ENCODE measurements around the gene GPSM1.
"Not testable (repeated sequence)": the region's sequence is repeated elsewhere in the genome, so short reads cannot be mapped to it uniquely, and the experiment has no call there.

The GPSM1 gene

DNA sequence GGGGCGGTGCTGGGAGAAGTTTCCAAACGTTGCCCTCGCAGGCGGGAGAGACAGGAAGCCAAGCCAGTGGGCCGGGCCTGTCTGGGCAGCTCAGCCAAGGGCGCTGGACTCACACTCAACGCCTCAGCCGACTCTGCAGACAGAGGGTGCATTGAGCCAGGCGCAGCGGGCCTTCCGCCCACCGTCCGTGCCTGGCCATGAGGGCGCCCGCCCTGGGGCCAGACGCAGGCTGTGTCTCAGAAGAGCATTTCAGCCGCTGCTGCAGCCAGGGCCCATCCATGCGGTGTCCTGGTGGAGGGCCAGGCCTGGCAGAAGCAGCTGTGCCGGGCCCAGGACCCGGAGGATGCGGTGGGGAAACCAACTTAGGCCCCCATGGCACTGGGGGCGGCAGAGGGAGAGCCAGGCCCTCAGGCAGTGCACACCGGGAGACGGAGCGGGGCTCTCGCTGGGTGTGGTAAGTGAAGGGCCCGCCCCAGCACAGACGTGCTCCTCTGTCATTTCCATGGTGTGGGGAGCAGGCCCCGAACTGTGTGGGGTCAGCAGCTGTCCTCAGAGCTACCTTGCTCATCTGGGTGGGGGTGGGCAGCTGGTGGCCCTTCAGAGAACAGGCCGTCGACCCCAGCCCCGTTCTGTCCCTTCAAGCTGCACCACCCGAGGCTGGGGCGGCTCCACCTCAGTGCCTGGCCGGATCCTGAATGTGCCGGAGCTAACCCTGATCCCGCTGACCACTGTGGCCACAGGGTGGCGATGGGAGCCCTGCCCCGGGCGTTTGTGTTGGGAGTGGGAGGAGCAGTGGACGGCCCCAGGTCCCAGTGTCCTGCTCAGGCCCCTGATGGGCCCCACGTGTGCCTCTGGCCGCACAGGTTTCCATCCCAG is 18.2 kb downstream of the GPSM1 start:
- peak in 13 of 14 donors; percentile 52 to 90 (median 73) for DNase-seq

DNA sequence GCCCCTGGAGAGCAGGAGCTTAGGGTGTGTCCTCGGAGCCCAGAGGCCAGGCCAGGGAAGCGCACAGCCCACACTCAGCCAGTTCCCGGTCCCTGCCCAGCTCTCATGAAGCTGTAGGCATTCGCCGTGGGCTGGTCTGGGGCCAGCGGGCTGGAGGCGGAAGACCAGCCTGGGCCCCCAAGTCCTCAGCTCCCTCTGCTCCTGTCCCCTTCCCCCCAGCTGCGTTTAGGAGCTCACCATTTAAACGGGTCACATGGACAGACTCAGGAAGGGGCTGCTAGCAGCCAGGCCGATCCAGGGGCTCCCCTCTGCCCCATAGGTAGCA is 18.8 kb downstream of the GPSM1 start:
- peak in 1 of 14 donors; percentile 43 for DNase-seq

DNA sequence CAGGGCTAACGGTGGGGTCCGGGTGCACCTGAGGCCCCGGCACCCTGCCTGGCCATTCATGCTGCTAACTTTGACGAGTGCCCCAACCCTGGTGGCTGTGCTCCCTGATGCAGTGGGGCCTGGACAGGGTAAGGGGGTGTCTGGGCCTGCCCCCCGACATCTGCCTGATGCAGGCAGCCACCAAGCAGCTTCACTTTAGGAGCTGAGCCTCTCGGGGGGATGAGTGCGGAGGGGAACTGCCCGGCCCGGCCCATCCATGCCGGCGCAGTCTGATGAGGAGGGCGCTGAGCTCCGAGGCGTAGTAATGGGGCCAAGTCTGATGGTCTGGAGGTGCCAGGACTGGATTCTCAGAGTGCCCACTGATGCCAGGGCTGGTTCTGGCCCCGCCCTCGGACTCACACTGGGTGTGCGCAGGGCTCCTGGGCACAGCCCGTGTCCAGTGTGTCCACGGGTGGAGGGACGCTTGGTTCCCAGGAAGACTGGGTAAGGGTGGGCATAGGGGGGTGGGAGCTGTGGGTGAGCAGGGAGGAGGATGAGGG is 19.7 kb downstream of the GPSM1 start:
- DNase-seq, result peak in 1 of 14 donors; percentile 65

DNA sequence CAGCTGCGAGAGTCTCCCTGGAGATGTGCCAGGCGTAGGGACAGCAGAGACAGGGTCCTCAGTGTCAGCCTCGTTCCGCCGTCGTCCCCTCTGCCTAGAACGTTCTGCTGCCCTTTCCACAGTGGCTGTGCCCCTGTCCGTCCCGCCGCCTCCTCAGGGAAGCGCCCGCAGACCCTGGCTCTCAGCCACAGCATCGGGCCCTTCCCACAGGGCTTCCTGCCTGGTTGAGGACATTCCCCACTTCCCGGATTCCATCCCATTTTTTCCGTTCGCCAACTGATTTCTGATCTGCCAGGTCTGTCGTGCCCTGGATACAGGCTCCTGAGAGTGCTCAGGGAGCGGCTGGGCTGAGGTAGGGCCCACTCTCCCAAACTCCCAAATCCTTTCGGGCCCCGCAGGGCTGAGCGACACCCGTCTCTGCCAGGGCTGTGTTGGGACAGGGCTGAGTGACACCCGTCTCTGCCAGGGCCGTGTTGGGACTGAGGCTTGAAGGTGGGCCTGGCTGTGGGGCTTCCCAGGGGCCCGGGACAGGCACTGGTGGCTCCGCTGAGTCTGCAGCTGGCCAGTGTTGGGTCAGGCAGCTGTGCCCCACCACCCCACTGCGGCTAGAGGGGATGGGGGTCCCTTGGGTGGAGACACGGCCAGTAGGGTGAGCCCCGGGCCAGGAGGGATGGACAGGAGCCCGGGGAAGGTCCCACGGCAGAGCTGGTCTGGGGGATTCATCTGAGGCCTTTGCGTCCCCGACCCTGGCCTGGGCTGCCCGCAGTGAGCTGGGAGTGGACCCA is 20.3 kb downstream of the GPSM1 start:
- no peak for DNase-seq

DNA sequence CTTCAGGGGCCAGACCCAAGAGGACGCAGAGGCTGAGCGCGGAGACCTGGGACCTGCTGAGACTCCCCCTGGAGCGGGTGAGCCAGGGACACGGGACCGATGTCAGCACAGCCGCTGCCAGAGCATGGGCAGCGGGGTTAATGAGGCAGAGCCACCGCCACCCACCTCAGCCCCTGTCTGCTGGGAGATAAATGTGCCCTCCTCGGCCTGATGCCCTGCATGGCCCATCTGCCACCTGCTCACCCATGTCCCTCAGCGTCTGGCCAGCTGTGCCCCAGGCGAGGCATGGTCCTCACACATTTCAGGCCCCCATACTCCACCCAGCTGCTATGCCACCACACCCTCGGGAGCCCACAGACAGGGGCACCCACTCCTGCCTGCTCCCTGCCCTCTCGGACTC is 21.4 kb downstream of the GPSM1 start:
- no peak for DNase-seq

DNA sequence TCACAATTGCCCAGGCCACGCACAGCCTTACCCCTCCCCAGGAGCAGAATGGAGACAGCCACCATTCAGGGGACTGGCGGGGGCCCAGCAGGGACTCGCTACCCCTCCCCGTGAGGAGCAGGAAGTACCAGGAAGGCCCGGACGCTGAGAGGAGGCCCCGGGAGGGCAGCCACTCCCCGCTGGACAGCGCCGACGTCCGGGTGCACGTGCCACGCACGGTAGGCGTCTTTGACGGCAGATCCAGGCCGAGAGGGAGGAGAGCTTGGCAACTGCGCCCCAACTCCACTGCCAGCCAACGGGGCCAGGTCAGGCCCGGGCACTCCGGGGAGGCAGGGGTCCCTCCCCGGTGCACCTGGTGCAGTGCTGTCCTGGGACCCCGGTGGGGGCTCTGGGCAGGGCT is 22.2 kb downstream of the GPSM1 start:
- no peak for DNase-seq

DNA sequence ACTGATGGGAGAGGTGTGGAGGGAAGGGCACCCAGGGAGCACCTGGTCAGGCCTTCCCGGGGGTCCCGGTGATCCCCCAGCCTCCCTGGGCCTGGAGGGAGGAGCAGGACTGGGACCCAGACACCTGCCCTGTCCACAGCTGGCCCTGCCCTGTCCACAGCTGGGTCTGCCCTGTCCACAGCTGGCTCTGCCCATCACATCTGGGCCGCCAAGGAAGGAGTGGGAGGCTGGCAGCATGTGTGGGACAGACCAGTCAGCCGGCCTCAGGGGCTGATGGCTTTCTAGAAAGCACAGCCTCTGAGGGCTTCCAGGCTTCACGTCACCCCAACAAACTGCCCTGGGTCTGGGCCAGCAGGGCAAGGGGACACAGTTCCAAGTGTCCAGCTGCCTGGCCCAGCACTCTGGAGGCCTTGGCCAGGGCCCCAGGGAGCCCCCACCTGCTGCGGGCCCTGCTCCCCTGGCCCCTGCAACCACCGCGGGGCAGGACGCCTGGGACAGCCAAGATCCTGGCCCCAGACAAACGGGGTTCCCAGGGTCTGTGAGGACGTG is 24.0 kb downstream of the GPSM1 start:
- DNase-seq, result no peak

DNA sequence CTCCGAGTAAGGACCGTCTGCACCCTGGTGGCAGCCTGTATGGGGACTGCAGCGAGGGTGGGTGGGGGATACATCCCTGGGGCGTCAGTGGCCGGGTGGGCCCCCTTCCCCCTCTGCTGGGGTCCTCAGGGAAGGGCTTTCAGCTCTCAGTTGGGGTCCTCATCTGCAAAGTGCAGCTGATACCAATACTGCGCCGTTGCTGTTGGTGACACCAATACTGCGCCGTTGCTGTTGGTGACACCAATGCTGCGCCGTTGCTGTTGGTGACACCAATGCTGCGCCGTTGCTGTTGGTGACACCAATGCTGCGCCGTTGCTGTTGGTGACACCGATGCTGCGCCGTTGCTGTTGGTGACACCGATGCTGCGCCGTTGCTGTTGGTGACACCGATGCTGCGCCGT is 24.5 kb downstream of the GPSM1 start:
- DNase-seq, result not testable (repeated sequence)

DNA sequence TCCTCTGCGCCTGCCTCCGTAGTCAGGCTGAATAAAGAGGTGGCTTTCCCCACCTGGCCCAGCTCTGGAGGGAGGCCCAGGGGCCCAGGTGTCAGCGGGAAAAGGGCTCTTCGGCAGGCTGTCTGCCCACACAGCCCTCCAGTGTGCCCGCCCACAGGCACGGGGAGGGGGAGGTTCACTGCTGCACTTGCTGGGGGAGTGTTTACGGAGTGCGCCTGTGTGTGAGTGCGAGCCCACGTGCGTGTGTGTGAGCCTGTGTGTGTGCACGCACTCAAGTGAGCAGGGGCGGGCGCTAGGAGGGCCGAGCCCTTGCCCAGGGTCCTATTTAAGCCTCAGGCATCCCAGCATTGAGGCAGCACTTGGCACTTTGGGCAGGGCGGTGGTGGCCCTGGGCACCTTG is 25.3 kb downstream of the GPSM1 start:
- DNase-seq, result peak in 1 of 14 donors; percentile 15

DNA sequence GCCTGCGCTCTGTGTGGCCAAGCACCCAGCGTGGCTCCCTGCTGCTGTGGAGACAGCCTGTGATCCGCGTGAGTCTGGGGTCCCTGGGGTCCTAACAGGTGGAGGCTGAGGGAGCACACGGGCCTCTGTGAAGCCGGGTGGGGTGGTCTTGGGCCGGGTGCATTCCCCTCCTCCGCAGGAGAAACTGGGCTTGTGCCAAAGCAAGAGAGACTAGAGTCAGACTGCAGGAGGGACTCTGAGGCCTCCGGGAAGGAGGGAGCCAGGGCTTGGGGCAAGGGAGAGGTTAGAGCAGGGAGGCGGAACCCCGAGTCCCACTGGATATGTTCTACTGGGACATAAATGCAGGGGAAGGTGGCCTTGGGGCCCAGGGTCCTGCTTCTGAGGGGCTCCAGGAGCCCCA is 25.7 kb downstream of the GPSM1 start:
- no peak for DNase-seq

DNA sequence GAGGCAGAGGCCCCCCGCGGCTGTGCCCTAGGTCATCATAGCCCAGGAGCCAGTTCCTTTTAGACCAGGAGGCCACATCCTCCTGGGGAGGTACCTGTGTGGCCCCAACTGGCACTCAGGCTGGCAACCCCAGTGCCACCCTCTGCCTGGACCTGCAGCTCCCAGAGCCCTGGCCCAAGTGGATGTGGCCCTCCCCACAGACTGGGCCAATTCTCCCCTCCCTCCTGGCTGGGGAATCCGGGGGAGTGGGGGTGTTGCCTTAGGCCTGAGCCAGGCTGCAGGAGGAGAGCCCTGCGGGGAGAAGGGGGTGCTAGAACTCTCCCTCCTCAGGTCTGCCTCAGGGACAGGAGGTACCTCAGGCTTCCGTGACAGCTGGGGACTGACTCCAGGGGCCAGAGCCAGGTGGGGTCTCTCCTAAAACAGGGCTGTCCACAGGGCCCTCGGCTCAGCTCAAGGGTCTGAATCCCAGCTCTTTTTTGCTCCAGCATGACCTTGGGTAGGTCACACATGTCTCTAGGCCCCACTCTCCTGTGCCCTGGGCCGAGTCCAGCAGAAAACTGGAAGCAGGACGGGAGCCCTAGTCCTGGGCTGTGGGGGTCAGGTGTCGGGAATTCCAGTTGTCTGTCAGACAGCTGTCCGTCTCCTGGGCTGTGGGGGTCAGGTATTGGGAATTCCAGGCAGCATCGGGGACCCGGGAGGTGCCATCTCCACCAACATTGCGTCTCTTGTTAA is 26.6 kb downstream of the GPSM1 start:
- DNase-seq, result no peak

DNA sequence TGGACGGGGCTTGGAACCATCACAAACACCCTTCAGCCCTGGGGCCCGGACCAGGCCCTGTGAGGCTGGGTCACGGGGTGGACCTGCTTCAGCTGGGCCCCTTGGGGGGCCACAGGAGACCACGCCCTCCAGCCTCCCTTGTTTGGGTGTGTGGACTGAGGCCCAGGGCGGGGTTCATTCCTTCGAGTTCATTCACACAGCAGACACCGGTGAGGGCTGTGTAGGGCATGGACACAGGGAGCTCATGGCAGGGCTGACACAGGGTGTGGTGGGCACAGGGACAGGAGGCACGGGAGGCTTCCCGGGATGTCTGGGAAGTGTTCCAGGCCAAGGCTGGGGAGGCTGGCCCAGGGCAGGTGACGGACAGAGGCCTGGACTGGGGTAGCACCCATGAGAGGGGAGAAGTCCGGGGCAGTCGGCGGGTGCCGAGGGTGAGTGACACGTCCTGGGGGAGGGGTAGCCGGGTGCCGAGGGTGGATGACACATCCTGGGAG is 27.3 kb downstream of the GPSM1 start:
- DNase-seq, result no peak

DNA sequence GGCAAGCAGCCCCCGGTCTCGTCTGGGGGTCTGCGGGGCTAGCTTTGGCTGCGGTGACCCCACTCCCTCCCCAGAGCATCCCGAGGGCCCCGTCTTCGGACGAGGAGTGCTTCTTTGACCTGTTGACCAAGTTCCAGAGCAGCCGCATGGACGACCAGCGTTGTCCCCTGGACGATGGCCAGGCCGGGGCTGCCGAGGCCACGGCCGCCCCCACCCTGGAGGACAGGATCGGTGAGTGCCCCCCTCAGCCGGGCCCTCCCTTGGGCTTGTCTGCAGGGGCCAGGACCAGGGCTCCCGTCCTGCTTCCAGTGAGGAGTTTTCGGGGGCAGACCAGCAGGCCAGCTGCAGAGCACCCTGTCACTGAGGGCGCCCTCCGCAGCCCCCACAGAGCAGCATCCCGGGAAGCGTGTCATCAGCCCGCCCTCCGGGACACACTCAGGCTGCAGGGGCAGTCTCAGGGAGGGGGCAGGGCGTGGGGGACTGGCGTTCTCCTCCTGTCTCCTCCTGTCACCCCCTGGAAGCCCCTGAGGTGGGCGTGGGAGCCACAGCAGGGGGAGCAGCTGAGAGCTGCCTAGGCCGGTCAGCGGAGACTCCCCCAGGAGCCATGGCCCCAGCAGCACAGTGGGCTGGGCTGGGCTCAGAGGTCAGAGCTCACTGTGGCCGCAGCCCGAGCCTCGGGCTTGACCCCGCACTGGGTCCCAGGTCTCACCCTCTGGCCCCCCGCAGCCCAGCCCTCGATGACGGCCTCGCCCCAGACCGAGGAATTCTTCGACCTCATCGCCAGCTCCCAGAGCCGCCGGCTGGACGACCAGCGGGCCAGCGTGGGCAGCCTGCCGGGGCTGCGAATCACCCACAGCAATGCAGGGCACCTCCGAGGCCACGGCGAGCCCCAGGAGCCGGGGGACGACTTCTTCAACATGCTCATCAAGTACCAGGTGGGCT is 28.5 kb downstream of the GPSM1 start:
- DNase-seq, result no peak

DNA sequence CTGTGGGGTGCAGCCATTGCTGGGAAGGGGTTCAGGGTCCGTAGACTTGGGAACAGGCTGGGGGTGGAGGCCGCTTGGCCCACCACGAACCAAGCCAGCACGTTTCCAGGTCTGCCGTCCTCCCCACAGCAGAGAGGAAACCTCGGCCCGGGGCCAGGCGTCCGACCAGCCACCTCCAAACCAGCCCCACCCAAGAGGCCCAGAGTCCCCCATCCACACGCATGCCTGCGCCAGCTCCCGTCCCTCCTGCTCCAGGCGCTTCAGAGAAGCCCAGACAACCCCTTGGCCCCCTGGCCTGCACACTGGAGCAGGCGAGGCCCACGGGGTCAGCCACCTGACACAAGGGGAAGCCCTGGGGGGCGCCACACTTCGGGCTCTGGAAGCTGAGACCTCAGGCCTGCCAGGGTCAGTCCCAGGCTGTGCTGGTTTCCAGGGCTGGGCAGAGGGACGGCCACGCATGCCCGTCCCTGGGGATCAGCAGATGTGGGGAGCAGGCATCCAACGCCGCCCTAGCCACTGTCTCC is 29.9 kb downstream of the GPSM1 start:
- no peak for DNase-seq

DNA sequence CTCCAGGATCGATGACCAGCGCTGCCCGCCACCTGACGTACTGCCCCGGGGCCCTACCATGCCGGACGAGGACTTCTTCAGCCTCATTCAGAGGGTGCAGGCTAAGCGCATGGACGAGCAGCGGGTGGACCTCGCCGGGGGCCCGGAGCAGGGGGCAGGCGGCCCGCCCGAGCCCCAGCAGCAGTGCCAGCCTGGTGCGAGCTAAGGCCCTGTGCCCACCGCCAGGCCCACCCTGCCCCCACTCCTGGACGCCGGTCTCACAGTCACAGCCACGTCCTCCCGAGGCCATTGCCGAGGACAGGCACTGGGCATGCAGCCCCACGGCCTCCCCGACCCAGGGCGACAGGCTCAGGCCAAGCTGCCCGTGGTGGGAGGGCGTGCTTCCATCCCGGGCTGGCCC is 30.7 kb downstream of the GPSM1 start:
- no peak for DNase-seq

DNA sequence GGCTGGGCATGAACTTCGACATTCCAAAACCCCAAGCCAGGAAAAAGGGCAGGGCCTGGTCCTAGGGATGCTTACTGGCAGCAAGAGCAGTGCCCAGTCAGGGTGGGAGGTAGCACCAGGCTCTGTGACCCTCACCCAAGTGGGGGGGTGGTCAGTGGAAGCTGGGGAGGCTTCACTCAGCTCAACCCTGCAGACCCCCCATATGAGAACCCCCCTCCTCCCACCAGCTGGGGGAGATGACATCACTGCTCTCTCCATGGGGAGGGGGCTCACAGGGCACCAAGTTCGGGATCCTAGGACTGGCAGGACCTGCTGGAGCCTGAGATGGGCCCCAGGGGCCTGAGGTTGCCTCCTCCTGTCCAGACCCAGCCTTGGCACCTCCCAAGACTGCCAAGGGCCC is 31.5 kb downstream of the GPSM1 start:
- DNase-seq, result no peak

DNA sequence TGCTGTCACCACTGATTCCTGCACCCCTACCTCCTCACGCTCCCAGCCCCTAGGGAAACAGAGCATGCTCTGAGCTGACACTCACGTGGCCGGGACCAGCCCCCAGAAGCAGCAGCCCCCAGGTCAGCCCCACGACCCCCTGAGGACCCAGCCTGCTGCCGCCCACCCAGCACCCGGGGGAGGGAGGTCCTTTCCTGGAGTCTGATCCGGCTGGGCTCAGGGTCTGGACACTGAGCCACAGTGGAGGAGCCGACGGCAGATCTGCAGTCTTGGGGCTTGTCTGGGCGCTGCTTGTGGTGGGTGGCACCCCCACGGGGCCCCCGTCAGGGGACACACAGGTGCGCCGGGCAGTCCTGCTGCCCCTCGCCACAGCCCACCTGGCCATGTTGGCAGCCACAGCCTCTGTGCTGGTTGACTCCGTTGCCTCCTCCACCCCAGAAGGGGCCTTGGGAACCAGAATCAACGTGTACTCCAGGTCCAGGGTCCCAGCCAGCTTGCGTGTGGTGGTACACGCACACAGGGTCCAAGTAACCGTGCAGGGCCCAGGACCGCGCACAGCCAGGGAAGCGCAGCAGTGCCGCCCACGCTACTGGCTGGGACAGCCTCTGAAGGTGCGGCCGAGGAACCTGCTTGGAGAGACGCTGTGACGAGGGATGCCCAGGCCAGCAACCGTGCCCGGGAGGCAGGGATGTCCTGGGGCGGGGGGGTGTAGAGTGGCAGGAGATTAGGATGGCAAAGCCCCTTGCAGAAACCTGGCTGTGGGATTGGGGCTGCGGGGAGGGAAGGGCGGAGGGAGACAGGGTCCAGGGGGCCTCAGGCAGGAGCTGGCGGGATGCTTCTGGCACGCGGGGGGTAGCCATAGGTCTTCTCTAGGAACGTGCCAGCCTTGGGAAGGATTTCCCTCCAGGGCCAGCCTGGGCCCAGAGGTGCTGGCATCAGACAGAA is 32.7 kb downstream of the GPSM1 start:
- peak in 1 of 14 donors; percentile 35 for DNase-seq

DNA sequence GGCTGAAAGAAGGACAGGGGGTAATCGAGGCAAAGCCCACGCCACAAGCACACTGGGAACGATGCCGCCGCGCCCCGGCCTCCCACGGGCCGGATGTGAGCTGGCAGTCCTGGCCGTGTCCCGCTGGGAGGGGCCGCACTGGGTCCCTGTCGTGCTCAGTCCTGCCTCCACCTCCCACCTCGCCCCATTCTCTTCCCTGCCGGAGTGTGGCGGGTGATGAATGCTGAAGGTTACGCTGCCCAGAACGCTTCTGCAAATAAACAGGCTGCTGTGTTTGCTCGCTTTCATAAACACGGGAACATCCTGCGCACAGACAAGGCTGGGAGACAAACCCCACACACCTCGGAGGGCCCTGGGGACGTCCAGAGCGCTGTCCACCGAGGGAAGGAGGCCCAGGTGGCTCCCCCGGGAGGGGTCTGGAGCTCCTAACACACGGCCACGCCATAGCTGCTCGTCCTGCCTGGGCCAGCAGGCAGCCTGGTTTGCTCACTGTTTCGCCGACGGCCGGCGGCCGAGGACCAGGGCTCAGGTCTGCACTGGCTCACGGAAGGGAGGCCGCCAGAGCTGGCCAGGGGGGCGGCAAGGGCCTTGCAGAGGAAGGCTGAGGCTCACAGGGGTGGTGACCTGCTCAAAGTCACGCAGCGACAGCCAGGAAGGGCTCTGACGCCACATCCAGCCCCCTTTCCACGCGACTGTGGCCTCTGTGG is 33.9 kb downstream of the GPSM1 start:
- DNase-seq, result no peak

All from C1 segment of cervical spinal cord (tissue), 14 donors.